ENCODE data around the gene TMEM190.

TMEM190 gene

GRCh38 chr19:55352040-55352439, 24.6 kb upstream of the TMEM190 start:
- DNase-seq (ENCODE audit: low read depth), result no peak

DNA sequence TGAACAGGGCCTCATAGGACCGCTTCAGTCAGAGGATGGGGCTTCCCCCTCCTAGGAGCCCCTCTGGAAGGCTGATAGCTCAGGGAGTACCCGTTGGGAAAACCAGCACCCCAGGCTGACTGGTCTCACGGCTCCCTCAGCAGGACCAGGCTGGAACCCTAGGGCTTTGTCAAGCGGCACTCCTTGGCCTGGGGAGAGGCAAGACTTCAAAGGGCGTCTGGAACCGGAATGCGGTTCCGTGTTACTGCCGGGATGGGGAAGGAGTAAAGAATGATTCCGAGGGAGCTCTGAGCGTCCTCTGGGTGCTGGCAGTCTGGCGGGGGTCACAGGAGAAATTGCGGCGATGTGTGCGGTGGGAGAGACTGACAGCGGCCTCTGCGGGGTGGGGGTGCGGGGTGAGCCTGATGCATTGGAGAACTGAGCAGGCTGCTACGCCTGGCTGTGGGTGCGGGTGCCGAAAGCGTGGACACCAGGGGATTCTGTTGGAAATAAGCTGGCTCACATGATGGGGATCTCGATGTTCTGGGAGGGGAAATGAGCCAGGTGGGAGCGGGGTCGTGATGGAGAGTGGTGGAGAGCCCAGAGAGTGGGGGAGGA, 24.0 kb upstream of the TMEM190 start:
- no peak for DNase-seq (ENCODE audit: low read depth)

- DNase-seq (ENCODE audit: low read depth), result no peak
Observed at GRCh38 chr19:55353356-55353802, 23.2 kb upstream of the TMEM190 start.

DNA sequence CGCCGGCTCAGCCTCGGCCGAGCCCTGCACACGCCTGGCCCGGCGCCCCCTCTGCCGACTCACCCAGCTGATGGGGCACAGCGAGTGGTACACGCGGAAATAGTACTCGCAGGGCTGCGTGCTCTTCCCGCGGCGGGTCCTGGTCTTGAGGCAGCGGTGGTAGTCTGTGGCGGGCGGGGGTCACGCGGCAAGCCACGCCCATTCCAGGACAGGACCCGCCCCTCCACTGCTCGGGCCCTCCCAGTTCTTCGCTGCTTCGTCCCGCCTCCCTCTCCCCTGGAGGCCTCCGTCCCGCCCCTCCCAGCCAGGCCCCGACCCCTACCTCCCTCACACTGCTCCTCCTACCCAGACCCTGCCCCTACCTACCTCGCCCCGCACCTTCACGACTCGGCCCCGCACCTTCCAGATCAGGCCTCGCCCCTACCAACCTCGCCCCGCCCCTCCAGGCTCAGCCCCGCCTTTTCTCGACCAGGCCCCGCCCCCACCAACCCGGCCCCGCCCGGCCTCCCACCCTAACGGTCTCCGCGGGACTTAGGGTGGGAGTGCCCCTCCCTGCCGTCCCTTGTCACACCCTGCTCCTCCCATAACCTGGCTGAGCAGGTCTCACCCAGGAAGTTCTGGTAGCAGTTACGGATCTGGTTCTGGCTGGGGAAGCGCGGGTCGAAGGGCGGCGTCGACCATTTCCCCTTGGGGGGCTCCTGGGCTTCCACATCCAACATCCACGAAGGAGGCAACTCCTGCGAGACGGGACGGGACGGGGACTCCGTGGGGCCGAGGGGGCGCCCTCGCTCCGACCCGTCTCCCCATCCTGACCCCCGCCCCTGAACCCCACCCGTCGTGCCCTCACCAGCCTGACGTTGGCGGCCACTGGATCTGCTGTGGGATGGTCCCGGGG, 22.6 kb upstream of the TMEM190 start:
- peak; percentile 66 for DNase-seq (ENCODE audit: low read depth)

- no peak for DNase-seq (ENCODE audit: low read depth)
Observed at GRCh38 chr19:55354698-55355212, 21.9 kb upstream of the TMEM190 start, which contains the start of gene COX6B2. TSS of gene COX6B2 (minus strand) at chr19:55354719. CDS start at chr19:55354521, 198 bp downstream.

- DNase-seq (ENCODE audit: low read depth), result no peak
Observed at GRCh38 chr19:55355213-55355821, 21.3 kb upstream of the TMEM190 start.

DNA sequence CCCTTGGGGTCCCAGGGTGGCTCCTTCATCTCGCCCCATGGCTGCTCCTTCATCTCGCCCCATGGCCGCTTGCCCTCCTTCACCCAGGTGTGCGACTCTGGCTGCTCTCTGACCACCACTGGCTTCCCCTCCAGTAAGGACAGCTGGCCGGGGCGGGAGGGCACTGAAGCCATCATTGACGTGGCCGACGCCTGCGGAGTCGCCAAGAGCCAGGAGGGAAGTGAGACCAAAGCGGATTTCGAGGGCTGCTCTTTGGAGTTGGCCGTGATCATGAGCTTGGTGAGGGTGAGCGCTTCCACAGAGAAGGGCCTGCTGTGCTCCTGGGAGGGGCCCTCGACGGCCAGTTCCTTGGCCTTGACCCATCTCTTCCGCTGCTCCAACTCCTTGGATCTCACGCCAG, 18.1 kb upstream of the TMEM190 start:
- no peak for DNase-seq (ENCODE audit: low read depth)

GRCh38 chr19:55358943-55359908, 17.4 kb upstream of the TMEM190 start:
- no peak for DNase-seq (ENCODE audit: low read depth)

DNA sequence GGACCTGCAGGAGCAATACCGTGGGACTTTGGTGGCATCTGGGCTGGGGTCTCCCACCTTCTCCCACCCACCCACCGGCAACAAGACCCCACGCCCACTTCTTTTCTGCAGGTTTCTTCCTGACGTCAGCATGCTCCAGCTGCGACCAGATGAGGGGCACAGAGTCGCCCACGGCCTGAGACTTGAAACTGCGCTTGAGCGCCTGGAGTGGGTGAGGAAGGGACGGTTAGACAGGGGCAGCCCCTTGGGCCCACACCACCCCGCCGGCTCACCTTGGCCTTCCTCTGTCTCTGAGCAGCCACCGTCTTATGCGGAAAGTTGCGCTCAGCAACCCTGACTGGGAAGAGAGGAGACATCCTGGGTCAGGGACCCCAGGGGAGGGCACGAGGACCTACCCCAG, 15.7 kb upstream of the TMEM190 start:
- no peak for DNase-seq (ENCODE audit: low read depth)

- no peak for DNase-seq (ENCODE audit: low read depth)
Observed at GRCh38 chr19:55362174-55362989, 14.2 kb upstream of the TMEM190 start.

GRCh38 chr19:55362990-55363716, 13.5 kb upstream of the TMEM190 start, which contains the start of gene GARIN5B:
TSS of gene GARIN5B (minus strand) at chr19:55363260. CDS start at chr19:55363066, 194 bp downstream.
- DNase-seq (ENCODE audit: low read depth), result no peak

GRCh38 chr19:55365245-55365644, 11.4 kb upstream of the TMEM190 start:
- DNase-seq (ENCODE audit: low read depth), result no peak

- no peak for DNase-seq (ENCODE audit: low read depth)
Observed at GRCh38 chr19:55365964-55366363, 10.7 kb upstream of the TMEM190 start.

DNA sequence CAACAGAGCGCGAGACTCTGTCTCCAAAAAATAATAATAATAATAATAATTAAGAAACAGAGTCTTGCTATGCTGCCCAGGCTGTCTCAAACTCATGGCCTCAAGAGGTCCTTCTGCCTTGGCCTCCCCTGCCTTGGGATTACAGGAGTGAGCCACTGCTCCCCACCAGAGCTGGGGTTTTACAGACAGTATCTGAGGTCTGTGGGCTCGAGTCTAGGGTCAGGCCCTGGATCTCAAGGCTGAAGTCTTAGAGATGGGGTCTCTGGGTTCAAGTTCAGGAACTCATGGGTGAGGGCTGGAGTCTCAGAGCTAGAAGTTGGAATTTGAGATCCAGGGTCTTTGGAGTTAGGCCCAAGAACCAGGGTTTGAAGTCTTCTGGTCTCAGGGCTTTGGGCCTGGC, 9.8 kb upstream of the TMEM190 start:
- DNase-seq (ENCODE audit: low read depth), result no peak

- no peak for DNase-seq (ENCODE audit: low read depth)
Observed at GRCh38 chr19:55368106-55368505, 8.5 kb upstream of the TMEM190 start.

- peak; percentile 74 for DNase-seq (ENCODE audit: low read depth)
Observed at GRCh38 chr19:55368701-55369563, 7.7 kb upstream of the TMEM190 start.

DNA sequence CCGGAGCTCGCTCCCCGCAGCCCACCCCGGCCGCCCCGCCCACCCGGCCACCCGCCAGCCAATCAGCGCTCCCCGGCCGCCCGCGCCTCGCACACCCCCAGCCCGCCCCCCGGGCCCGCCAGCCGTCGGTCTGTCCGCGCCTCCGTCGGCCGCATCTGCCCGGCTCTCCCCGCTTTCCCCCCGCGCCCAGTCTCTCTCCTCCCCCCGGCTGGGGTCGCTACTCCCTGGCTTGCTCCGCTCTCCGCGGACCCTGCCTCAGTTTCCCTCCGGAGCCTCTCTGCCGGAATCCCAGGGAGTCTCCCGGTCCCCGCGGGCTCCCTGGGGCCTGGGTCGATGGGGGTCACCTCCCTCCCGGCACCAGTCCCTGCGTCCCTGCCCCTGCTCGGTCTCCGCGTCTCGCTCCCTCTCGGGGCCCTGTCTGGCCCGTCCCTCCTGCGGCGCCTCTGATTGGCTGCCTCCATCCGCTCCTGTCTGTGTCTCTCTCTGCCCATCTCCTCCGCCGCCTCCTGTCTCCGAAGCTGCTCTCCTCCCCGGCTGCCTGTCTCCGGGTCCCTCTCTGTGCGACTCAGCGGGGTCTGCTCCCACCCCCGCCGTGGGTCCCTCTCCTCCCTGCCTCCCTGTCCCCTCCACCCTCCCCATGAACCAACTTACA, 6.8 kb upstream of the TMEM190 start:
- DNase-seq (ENCODE audit: low read depth), result peak; percentile 91

DNA sequence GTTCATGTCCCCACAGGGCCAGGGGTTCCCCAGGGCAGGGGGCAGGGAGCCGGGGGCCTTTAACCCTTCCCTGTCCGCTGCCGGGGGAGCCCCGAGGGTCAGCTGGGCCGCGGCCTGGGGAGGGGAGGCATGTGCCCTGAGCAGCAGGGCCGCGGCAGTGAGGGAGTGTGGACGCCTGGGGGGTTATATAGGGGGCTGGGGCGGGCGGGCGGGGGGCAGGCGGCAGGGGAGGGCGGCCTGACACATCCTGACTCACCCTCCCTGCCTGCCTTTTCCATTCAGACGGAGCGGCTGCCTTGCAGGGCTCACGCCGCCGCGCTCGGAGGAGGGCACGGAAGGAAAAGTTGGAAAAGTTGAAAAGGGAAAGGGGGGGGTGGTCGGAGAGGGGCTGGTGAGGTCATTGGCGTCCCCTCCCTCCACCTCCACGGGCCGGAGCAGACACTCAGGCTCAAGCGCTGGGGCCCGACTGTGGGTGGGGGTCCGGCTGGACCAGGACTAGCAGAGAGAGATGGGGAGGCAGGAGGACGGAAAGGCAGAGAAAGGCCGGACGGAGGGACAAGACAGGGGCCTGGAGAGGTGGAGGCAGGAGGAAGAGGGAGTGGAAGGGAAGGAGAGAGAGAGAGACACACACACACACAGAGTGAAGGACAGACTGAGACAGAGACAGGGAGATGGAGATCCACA, 6.2 kb upstream of the TMEM190 start, which contains the start of gene IL11:
Gene IL11 (minus strand): TSS at position 159 of the 684 bp plus-strand sequence. CDS start 153 bp downstream, at position 6.
- peak; percentile 82 for DNase-seq (ENCODE audit: low read depth)

Measured in EH (cell line).